ENCODE measurements around the gene LAIR1. TPM values are rescaled to one million over a fixed set of nuclear protein-coding genes. Genes with fewer than 3 reads are reported as not detected.
A peak's percentile ranks its signal among the peaks of the same experiment; 100 is the strongest.

LAIR1 gene
- total RNA-seq, 4 donors from 2014 or later = 0.57 to 11.4 (median 6.1) TPM

DNA sequence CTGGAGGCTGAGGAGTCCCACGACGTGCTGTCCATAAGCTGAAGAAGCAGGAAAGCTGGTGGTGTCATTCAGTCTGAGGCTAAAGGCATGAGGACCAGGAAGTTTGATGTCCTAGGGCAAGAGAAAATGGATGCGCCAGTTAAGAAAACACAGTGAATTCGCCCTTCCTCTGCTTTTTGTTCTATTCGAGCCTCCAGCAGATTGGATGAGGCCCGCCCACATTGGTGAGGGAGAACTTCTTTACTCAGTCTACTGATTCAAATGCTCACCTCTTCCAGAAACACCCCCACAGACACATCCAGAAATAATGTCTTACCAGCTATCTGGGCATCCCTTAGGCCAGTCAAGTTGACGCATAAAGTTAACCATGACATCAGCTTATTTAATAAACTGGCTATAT lies 43.0 kb upstream of the LAIR1 start:
- Histone ChIP-seq H3K27ac (no peak overlapping the region), H3K27me3 (peaks cover 0 to 24% (median 0%) of the 10 kb centered on the region in 4 donors), H3K4me3 (no peak overlapping the region), H3K9me3 (no peaks in the 10 kb centered on the region), H3K4me1 (peaks cover 0 to 5% (median 0%) of the 10 kb centered on the region in 3 donors), H3K36me3 (no peaks in the 10 kb centered on the region)
- no peak for DNase-seq
- intact Hi-C loops (cut with DNase I) = no loop called here
- 87 to 92% methylated on average over 7 of the region's 7 CpGs for WGBS, 2 donors
- TF ChIP-seq POLR2A (IDR thresholded peaks at IDR 0.05) = no peak
- no peak for TF ChIP-seq CTCF (IDR thresholded peaks at IDR 0.05)

DNA sequence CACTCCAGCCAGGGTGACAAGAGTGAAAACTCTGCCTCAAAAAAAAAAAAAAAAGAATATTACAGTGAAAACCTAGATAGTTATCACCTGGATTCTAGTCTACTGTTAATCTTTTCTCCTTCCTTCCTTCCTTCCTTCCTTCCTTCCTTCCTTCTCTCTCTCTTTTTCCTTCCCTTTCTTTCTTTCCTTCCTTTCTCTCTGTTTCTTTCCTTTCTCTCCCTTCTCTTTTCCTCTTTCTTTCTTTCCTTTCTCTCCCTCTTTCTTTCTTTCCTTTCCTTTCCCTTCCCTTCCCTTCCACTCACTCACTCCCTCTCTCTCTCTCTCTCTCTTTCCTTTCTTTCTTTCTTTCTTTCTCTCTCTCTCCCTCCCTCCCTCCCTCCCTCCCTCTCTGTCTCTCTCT lies 40.9 kb upstream of the LAIR1 start:
- H3K36me3 ChIP-seq = no peaks in the 10 kb centered on the region
- TF ChIP-seq POLR2A (IDR thresholded peaks at IDR 0.05) (no peak), CTCF (IDR thresholded peaks at IDR 0.05) (no peak)
- H3K4me3 ChIP-seq = no peak overlapping the region
- H3K4me1 ChIP-seq = peaks cover 0 to 6% (median 0%) of the 10 kb centered on the region in 3 donors
- intact Hi-C loops (cut with DNase I) = no loop called here
- peaks cover 0 to 6% (median 0%) of the 10 kb centered on the region in 4 donors for H3K27me3 ChIP-seq
- no peak for DNase-seq
- H3K9me3 ChIP-seq = no peaks in the 10 kb centered on the region
- no peak overlapping the region for H3K27ac ChIP-seq

DNA sequence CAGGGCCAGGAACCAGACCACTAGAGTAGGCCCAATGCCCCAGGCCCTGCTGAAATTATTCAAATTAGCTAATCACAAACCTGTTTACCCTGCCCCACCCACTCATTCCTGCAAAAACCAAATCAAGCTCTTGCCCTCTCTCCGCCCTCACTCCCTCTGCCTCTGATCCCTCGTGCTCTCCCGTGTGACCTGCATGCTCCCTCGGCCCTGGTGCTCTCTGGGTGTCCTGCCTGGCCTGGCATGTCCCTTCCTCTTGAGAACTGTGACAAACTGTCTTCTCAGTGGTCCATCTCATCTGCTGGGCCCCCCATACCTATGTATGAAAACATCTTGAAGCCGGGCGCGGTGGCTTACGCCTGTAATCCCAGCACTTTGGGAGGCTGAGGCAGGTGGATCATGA lies 38.3 kb upstream of the LAIR1 start:
- Histone ChIP-seq H3K36me3 (no peaks in the 10 kb centered on the region), H3K4me3 (no peak overlapping the region), H3K4me1 (peaks cover 0 to 22% (median 0%) of the 10 kb centered on the region in 3 donors), H3K27ac (no peak overlapping the region), H3K27me3 (no peaks in the 10 kb centered on the region), H3K9me3 (no peaks in the 10 kb centered on the region)
- 75 to 88% methylated on average over 4 to 8 of the region's 8 CpGs for WGBS, 2 donors
- TF ChIP-seq CTCF (IDR thresholded peaks at IDR 0.05) = no peak
- TF ChIP-seq POLR2A (IDR thresholded peaks at IDR 0.05) = no peak
- DNase-seq = no peak
- intact Hi-C loops (cut with DNase I) = no loop called here

DNA sequence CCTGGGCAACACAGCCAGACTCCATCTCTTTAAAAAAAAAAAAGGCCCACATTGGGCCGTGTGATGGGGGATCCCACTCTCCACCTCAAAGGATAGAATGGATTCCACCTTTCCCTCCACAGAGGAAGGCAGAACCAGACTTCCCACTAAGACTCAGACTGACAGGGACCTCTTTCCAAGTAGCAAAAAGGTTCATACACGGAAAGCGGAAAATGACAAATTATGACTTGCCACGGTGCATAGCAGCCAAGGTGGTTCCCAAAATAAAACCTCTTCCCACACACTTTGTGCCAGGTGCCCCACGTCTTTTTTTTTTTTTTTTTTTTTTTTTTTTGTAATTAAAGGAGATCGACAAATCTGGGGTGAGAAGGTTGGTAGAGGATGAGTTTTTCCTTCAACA lies 36.2 kb upstream of the LAIR1 start:
- no peaks in the 10 kb centered on the region for H3K36me3 ChIP-seq
- H3K4me3 ChIP-seq = no peak overlapping the region
- no peaks in the 10 kb centered on the region for H3K9me3 ChIP-seq
- no peak overlapping the region for H3K27ac ChIP-seq
- DNase-seq = no peak
- intact Hi-C loops (cut with DNase I) = no loop called here
- TF ChIP-seq POLR2A (IDR thresholded peaks at IDR 0.05) (no peak), CTCF (IDR thresholded peaks at IDR 0.05) (no peak)
- H3K4me1 ChIP-seq = peaks cover 0 to 22% (median 0%) of the 10 kb centered on the region in 3 donors
- 29 to 30% methylated on average over 5 to 6 of the region's 6 CpGs for WGBS, 2 donors
- no peaks in the 10 kb centered on the region for H3K27me3 ChIP-seq

- DNase-seq = no peak
- peaks cover 0 to 6% (median 0%) of the 10 kb centered on the region in 4 donors for H3K27me3 ChIP-seq
- H3K4me1 ChIP-seq = peaks cover 0 to 22% (median 0%) of the 10 kb centered on the region in 3 donors
- peak overlapping the region in 3 of 4 donors; percentile 47 to 81 (median 73) for H3K27ac ChIP-seq
- intact Hi-C loops (cut with DNase I) = no loop called here
- H3K4me3 ChIP-seq = no peak overlapping the region
- 23 to 24% methylated on average over 2 of the region's 2 CpGs for WGBS, 2 donors
- H3K36me3 ChIP-seq = no peaks in the 10 kb centered on the region
- H3K9me3 ChIP-seq = no peaks in the 10 kb centered on the region
- TF ChIP-seq POLR2A (IDR thresholded peaks at IDR 0.05) = no peak
- no peak for TF ChIP-seq CTCF (IDR thresholded peaks at IDR 0.05)
These were observed 34.5 kb upstream of the LAIR1 start for GRCh38 chr19:54399189-54399588.
